Kidney (tissue), 14 donors: ENCODE measurements around the gene CACNA1A. TPM values are rescaled to one million over a fixed set of nuclear protein-coding genes. Genes with fewer than 3 reads are reported as not detected.

ENCODE experiments used
- DNase-seq, 5 donors: peaks; one replicate each; pipeline ENCODE4 v3.0.0-alpha.2; 2013 to 2020
- FAIRE-seq: peaks from 2 replicates; lab custom pipeline; 2012; peaks lifted over from hg19 to GRCh38; lab: Jason Lieb, UNC
- H3K27ac ChIP-seq, 2 donors: one replicate each; pipeline ENCODE4 v1.7.0; 2013; ENCODE audit warnings: low read depth in 2 of 2, low read length in 2 of 2, inconsistent platforms in 1 of 2
- H3K27me3 ChIP-seq: one replicate; pipeline ENCODE4 v1.7.1; 2013; ENCODE audit warnings: low read length, inconsistent platforms; ENCODE audit not compliant: control insufficient read depth, insufficient read depth
- H3K36me3 ChIP-seq, 3 donors: one replicate each; pipeline versions ENCODE4 v1.7.0 to v1.7.1; 2013; ENCODE audit warnings: low read length in 3 of 3, control low read depth in 1 of 3, inconsistent platforms in 1 of 3; ENCODE audit not compliant: insufficient read depth in 3 of 3, control insufficient read depth in 2 of 3
- H3K4me1 ChIP-seq, 3 donors: one replicate each; pipeline versions ENCODE4 v1.7.0 to v1.7.1; 2013; ENCODE audit warnings: low read length in 3 of 3, inconsistent platforms in 1 of 3, low read depth in 1 of 3; ENCODE audit not compliant: control insufficient read depth in 2 of 3, insufficient read depth in 2 of 3
- H3K4me3 ChIP-seq, 3 donors: one replicate each; pipeline versions ENCODE4 v1.7.0 to v1.8.1; 2013; ENCODE audit warnings: low read length in 3 of 3, control low read depth in 1 of 3, inconsistent platforms in 1 of 3
- H3K9ac ChIP-seq, 3 donors: one replicate each; pipeline versions ENCODE4 v1.7.0 to v1.7.1; 2013; ENCODE audit warnings: low read length in 3 of 3, control low read depth in 1 of 3, inconsistent platforms in 1 of 3
- H3K9me3 ChIP-seq, 3 donors: one replicate each; pipeline versions ENCODE4 v1.7.0 to v1.7.1; 2013; ENCODE audit warnings: low read length in 3 of 3, control low read depth in 1 of 3, inconsistent platforms in 1 of 3; ENCODE audit not compliant: control insufficient read depth in 2 of 3, insufficient read depth in 1 of 3
- intact Hi-C: fragments of 100-400 bp; cut with DNase I; formaldehyde crosslinking; loops from one replicate; pipeline ENCODE4 v1.11.1; 2022
- polyA plus RNA-seq: library from polyadenylated mRNA; stranded (reverse); fragments of 350-450 nt; fragmentation: Illumina TruSeq; extraction: RNeasy Lipid Tissue Mini Kit (QIAGEN cat#74804); gene quantifications from one replicate; pipeline ENCODE4 v1.2.3, GENCODE V29; 2014; ENCODE audit warnings: low read depth, low replicate concordance; ENCODE audit not compliant: insufficient read depth
- total RNA-seq: library from RNA; stranded (reverse); fragmentation: NEBNext Ultra II Directional; extraction: Animal tissue kit (Norgen Biotek cat#: 25700); gene quantifications from one replicate; pipeline ENCODE4 v1.2.1, GENCODE V29; 2021
- TF ChIP-seq, protein P1 (sequence below): IDR thresholded peaks from 3 replicates; pipeline ENCODE4 v1.5.1; 2012; ENCODE audit warnings: mild to moderate bottlenecking, moderate library complexity, borderline replicate concordance; ENCODE audit not compliant: insufficient read depth; ENCODE audit errors: extremely low read depth
- donor health status: control.
- donor health status: control.
- donor health status: control.
- donor health status: control.
- donor health status: control.
- donor health status: DM: yes; HTN: yes; CAD: no.
- donor health status: Normal renal cell carcinoma (clear cell type).

CACNA1A gene
- total and polyA plus RNA-seq, 2 donors from 2014 or later: 0.30 to 1.7 TPM

DNA sequence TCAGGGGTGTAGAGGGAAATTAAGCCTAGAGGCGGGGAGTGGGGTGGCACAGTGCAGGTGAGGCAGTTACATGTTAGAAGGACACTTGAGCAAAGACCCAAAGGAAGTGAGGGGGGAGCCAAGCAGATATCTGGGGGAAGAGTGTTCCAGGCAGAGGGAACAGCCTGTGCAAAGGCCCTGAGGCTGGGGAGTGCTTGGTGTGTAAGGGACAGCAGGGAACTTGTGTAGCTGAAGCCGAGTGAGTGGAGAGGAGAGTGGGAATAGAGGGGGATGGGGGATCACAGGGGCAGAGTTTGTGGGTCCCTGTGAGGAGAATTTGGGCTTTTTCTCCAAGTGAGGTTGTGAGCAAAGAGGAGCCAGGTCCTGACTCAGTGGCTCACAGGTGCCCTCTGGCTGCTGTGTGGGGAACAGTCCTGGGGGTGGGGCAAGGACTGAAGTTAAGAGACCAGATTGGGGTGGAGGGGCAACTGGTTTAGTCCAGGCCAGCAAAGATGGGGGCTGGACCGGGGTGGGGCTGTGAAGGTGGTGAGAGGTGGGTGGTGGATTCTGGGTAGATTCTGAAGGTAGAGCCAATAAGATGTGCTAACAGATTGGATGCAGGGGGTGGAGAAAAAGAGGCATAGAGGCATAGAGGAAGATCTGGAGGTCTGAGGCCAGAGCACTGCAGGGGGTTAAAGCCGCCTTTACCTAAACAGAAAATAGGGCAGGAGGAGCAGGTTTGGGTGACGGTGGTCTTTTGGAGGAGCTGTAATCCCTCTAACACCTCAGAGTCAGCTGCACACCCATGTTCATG is 75.3 kb downstream of the CACNA1A start:
- Histone ChIP-seq H3K4me1 (no peaks in the 10 kb centered on the region), H3K27ac (no peak overlapping the region), H3K36me3 (no peaks in the 10 kb centered on the region), H3K9ac (no peak overlapping the region), H3K4me3 (no peak overlapping the region), H3K9me3 (peaks cover 0 to 7% (median 0%) of the 10 kb centered on the region in 3 donors), H3K27me3 (no peaks in the 10 kb centered on the region)
- DNase-seq (peak in 2 of 5 donors; percentile 7 to 12), FAIRE-seq (no peak)
- intact Hi-C loops: no loop called here
- TF ChIP-seq, protein P1, sequence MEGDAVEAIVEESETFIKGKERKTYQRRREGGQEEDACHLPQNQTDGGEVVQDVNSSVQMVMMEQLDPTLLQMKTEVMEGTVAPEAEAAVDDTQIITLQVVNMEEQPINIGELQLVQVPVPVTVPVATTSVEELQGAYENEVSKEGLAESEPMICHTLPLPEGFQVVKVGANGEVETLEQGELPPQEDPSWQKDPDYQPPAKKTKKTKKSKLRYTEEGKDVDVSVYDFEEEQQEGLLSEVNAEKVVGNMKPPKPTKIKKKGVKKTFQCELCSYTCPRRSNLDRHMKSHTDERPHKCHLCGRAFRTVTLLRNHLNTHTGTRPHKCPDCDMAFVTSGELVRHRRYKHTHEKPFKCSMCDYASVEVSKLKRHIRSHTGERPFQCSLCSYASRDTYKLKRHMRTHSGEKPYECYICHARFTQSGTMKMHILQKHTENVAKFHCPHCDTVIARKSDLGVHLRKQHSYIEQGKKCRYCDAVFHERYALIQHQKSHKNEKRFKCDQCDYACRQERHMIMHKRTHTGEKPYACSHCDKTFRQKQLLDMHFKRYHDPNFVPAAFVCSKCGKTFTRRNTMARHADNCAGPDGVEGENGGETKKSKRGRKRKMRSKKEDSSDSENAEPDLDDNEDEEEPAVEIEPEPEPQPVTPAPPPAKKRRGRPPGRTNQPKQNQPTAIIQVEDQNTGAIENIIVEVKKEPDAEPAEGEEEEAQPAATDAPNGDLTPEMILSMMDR: peak; percentile 70

DNA sequence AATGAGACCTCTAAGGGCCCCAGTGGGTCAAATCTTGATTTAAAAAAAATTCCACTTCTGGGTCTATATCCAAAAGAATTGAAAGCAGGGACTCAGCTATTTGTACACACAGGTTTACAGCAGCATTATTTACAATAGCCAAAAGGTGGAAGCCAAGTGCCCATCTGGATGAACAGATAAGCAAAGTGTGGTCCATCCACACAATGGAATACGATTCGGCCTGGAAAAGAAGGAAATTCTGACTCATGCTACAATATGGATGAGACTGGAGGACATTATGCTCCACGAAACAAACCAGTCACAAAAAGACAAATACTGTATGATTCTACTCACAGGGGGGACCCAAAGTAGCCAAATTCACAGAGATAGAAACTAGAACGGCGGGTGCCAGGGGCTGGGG is 76.7 kb downstream of the CACNA1A start:
- FAIRE-seq (no peak), DNase-seq (no peak)
- Histone ChIP-seq H3K4me3 (no peak overlapping the region), H3K9ac (no peak overlapping the region), H3K4me1 (no peaks in the 10 kb centered on the region), H3K27ac (no peak overlapping the region), H3K9me3 (peaks cover 0 to 8% (median 0%) of the 10 kb centered on the region in 3 donors), H3K27me3 (no peaks in the 10 kb centered on the region), H3K36me3 (no peaks in the 10 kb centered on the region)
- TF ChIP-seq, protein P1: no peak
- intact Hi-C loops: no loop called here

DNA sequence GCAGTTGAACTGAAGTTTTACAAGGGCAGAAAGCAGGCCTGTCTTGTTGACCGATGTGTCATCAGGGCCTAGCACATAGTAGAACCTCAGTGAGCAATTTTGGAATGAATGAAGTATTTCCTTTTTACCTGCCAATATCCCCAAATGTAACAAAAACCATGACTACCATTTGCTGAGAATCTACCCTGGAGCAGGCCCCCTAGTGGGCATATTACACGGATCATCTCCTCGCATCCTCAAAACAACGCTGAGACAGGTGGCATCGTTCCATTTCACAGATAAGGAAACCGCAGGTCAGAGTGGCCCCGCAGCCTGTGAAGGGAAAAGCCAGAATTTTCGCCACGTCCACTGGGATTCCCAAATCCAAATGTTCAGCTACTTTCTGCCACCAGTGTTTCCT is 77.9 kb downstream of the CACNA1A start:
- Histone ChIP-seq H3K9ac (no peak overlapping the region), H3K36me3 (no peaks in the 10 kb centered on the region), H3K4me3 (no peak overlapping the region), H3K4me1 (no peaks in the 10 kb centered on the region), H3K9me3 (peaks cover 0 to 8% (median 0%) of the 10 kb centered on the region in 3 donors), H3K27me3 (no peaks in the 10 kb centered on the region), H3K27ac (no peak overlapping the region)
- intact Hi-C loops: no loop called here
- DNase-seq: peak in 1 of 5 donors; percentile 2
- FAIRE-seq: no peak
- TF ChIP-seq, protein P1: peak; percentile 16
